ENCODE measurements around the gene VKORC1.

VKORC1 gene

DNA sequence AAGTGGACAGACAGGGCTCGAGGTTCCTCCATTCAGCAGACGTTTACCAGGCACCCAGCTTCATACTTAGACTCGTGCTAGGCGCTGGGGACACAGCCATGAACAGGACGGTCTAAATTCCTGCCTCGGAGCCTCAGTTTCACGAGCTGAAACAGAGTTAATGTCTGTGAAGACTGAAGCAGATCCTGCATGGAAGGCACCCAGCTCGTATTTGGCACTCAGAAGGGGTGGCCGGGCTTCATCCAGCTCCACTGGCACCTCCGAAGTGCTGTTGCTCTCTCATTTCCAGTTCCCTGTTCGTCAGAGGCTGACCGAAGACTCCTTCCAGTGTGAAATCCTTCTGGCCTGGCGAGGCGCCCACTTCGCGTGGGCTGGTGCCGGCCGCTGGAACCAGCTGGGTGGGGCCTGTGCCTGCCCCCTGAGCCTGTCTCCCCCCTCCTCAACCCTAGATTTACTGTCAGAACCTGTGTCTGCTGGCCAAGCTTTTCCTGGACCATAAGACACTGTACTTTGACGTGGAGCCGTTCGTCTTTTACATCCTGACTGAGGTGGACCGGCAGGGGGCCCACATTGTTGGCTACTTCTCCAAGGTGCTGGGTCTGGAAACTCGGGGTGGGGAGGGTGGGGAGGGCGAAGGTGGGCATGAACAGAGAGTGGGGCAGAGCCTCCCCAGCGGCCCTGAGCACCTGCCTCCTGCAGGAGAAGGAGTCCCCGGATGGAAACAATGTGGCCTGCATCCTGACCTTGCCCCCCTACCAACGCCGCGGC, 35.2 kb upstream of the VKORC1 start:
- no peak for DNase-seq

DNA sequence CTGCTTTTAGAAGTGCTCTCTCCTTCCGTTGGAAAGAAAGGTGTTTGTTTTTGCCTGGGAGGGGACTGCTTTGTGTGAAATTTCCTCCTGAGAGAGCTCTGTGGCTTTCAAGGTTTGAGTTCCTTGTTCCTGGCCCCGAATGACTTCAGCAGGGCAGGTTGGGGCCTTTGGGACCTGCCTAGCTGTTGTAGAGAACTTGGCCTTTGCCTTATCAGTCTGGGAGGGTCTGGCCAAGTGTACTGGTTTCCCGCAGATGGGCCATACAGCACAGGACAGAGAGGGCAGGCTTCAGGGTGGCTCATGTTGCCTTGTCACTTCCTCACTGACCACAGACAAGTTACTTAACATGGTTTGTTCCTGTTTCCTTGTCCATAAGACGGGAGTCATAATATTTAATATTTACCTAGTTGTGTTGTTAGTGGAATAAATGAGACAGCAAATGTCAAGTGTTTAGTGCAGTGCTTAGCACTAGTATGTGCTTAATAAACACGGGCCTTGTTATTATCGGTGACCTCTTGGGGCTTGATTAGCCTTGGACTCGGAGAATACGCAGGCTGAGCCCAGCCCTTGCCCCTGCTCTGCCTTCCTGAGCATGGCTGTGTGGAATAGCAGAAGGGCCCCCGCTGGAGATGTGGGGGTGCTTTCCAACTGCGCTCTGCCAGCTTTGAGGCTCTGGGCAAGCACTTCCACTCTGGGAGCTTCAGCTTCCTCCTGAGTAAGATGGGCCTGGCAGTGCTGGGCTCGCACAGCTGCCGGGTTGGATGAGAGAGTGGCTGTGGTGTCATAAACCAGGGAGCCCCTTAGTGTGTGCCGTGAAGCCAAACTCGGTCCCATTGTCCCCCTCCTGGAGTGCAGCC, 34.3 kb upstream of the VKORC1 start:
- DNase-seq, result no peak

DNA sequence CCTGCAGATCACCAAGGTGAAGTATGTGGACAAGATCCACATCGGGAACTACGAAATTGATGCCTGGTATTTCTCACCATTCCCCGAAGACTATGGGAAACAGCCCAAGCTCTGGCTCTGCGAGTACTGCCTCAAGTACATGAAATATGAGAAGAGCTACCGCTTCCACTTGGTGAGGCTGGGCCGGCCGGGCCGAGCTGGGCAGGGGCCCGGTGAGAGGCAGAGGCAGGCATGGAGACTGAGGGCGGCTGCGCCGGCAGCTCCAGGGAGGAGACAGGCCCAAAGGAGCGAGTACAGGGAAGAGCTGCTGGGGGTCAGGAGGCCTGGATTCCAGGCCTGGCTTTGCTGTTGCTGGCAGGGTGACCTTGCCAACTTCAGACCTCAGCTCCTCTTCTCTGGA, 32.6 kb upstream of the VKORC1 start:
- no peak for DNase-seq

DNA sequence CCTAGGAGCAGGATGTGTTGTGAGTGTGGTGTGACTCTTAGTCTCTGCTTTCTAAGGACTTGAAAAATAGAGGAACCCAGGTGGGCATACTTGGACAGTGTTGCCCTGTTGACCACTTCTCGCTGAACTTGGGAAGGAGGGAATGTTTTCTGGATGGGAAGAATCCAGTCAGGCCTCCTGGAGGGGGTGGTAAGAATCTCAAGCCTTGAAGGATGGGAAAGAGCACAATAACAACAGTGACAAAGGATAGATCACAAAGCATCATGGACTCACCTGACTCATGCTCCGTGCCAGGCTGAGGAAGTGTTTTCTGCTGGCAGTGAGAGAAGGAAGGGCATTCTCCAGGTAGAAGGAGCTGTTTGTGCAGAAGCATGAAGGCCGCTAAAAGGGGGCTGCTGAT, 31.2 kb upstream of the VKORC1 start:
- no peak for DNase-seq

DNA sequence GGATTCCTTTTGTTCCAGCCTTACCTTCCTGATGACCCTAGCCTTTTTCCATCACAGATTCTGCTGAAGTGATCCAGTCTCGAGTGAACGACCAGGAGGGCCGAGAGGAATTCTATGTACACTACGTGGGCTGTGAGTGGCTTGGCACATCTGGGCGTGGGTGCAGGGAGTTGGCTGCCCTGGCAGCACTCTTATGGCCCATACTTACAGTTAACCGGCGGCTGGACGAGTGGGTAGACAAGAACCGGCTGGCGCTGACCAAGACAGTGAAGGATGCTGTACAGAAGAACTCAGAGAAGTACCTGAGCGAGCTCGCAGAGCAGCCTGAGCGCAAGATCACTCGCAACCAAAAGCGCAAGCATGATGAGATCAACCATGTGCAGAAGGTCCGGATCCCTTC, 25.5 kb upstream of the VKORC1 start:
- no peak for DNase-seq

DNA sequence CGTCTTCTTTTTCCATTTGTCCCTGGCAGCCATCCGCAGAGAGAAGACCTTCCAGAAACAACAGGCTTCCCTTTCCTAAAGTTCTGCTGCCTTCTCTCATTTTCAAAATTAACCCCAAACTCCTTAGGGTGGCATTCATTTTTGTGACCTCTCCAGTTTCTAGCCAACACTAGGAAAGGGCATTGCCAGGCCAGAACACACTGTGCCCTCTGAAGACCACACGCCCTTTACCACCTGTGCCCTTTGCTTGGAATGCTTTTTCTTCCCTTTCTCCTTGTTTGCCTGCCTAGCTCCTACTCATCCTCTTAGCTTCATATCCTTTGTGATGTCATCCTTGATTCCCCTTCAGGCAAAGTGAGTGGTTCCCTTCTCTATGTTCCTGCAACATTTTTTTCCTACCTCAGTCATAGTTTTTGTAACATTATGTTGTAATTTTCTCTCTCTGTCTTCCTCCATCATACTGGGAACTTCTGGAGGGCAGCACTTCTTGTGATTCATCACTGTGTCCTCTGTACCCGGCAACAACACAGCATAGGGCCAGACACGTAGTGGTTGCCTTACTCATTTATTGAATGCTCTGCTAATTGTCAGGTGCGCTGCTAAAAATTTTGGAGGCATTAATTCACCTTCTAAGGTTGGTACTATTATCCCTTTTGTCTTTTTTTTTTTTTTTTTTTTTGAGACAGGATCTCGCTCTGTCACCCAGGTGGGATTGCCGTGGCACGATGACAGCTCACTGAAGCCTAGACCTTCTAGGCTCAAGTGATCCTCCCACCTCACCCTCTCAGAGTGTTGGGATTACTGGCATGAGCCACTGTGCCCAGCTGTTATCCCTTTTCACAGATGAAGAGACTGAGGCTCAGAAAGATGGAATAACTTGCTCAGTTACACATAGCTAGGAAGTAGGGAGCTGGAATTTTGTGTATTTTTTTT, 23.9 kb upstream of the VKORC1 start:
- DNase-seq, result no peak

DNA sequence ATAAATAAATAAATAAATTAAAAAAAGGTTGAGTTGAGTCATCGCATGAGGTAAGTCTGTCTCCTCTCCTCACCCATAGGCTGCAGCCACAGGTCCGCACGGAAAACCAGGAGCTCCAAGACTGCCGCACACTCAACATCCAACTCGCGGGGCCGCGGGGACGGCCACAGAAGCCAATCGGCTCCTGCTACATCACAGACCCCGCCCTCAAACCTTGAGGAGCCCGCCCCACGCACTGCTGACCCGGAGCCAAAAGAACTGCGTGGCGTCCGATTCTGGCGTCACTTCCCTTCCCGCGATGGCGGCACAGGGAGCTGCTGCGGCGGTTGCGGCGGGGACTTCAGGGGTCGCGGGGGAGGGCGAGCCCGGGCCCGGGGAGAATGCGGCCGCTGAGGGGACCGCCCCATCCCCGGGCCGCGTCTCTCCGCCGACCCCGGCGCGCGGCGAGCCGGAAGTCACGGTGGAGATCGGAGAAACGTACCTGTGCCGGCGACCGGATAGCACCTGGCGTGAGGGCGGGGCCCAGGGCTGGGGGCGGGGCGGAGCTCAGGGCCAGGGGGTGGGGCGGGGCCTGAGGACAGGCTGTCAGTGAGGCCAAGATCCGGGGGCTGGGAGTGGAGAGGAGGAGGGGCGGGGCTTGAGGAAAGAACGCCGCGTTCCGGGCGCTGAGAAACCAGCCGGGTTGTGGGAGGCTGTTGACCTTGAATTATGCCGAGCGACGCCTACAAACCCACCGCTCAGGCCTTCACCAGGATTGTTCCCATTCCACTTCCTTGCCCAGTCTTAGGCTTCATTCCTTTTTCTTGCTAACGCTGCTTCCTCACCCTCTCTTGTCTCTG, 23.0 kb upstream of the VKORC1 start, which contains the start of gene KAT8:
TSS of gene KAT8 (plus strand) at position 281 of the 839 bp plus-strand sequence. CDS start at position 299, 18 bp downstream.
- DNase-seq, result peak; percentile 86

DNA sequence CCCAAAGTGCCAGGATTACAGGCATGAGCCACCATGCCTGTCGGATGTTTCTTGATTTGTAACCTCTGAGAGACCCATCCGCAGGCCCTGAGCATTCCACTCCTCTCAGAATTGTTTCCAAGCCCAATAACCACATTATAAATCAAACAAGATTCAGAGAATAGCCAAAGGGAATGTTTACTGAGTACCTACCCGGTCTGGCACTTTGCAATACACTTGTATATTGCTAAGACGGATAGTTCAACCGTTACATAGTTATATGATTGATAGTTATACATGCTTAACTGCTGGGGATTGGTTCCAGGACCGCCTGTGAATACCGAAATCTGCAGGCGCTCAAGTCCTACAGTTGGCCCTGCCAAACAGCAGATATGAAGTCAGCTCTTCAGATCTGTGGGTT, 19.9 kb upstream of the VKORC1 start:
- DNase-seq, result no peak

DNA sequence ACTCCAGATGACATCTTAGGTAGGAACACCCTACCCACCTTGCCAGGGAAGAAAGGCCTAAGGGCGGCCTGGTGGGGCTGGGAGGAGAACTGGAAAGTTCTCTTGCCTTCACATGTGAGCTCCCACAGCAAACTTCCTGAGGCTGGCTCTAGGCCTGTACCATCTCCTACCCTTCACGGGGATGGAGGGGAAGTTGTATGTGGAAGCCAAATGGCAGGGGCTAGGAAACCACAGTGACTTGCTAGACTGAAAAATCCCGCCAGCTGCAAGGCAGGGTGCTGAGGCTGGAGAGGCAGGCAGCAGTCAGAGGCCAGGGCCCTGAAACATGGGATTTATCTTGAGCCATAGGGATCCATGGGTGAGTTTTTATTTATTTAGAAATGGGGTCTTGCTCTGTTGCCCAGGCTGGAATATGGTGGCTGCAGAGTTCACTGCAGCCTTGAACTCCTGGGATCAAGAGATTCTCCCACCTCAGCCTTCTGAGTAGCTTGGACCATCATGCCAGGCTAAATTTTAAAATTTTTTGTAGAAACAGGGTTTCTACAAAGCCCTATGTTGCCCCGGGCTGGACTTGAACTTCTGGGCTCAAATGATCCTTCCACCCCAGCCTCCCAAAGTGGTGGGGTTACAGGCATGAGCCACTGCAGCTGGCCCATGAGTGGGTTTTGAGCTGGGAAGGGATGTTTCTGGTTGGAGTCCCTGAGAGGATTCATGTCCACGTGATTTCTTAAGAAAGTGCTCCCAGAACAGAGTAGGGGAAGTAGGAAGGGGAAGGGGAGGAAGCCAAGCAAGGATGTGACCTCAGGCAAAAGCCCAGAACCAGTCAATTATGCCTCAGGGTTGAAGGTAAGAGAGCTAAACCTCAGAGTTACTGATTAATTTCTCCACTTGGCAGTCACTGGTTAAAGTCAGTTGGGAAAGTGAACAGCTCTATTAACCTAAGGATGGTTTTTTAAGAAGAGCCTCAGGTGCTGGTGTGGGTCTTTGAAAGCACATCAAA, 18.8 kb upstream of the VKORC1 start:
- DNase-seq, result no peak

DNA sequence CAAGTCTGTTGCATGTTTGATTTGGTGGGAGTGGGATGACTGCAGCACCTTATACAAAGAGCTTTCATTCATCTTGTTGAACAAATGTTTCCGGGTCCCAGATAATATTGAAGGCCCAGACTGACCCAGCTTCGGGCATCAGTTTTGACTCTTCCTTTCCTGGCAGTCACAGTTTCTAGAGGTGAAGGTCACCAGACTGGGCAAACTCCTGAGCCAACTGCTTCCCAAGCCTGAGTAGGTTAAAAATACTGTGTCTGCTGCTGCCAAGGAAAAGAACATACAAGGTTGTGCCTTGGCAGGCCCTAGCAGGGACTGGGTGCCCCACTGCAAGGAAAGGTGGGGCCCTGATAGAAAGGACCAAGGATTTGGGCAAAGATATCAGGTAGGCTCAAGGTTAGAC, 18.1 kb upstream of the VKORC1 start:
- DNase-seq, result no peak

DNA sequence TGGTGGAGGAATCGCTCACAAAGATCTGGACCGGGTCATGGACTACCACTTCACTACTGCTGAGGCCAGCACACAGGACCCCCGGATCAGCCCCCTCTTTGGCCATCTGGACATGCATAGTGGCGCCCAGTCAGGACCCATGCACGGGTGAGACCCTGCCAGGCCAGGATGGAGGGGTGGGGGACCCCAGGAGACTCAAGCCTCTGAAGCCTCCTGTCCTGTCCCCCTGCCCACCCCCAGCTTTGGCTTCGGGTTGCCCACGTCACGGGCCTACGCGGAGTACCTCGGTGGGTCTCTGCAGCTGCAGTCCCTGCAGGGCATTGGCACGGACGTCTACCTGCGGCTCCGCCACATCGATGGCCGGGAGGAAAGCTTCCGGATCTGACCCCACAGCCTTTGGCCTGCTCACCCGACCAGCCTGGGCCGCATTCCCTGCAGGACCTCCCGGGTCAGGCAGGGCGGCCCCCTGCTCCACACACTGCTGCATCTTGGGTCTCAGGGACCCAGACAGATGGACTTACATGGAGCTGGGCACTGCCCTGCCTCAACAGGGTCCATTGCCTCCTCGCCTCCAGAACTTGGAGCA, 17.4 kb upstream of the VKORC1 start:
- DNase-seq, result no peak

DNA sequence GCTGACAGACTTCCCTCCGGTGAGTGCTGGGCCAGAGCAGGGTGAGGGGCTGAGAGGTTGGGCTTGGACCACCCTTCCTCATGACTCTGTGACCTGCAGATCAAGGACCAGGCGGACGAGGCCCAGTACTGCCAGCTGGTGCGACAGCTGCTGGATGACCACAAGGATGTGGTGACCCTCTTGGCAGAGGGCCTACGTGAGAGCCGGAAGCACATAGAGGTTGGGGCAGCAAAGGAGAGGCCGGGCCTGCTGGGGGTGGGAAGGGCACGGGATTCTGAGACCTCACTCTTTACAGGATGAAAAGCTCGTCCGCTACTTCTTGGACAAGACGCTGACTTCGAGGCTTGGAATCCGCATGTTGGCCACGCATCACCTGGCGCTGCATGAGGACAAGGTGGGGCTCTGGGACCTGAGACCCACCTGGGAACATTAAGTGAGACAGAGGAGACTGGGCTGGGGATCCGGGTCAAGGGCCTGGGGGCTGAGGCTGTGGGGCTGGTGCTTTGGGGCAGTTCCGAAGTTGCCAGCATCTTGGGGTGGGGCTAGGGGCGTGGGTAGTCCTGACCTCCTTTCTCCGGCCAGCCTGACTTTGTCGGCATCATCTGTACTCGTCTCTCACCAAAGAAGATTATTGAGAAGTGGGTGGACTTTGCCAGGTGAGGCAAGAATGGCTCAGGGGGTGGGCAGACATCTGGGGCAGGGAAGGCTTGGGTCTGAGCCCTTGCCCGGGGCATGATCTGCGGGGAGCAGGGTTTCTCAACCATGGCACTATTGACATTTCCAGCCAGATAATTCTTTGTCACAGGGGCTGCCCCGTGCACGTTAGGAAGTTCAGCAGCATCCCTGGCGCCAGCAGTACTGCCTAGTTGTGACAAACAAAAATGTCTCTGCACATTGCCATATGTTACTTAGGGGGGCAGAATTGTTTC, 15.8 kb upstream of the VKORC1 start:
- no peak for DNase-seq

DNA sequence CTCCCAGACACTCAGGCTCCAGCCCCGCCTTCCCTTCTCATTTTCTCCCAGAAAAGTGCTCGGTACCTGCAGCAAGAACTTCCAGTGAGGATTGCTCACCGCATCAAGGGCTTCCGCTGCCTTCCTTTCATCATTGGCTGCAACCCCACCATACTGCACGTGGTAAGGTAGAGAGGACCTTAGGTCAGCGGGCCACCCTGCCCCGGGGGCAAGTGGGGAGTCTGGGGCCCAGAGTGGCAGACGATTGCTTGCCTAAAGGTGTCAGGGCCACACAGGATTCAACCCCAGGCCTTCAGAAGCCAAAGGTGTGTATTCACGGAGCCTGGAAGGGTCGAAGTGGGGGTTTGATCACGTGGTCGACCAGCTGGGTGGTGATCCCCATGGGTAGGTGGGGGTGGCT, 15.0 kb upstream of the VKORC1 start:
- DNase-seq, result no peak

DNA sequence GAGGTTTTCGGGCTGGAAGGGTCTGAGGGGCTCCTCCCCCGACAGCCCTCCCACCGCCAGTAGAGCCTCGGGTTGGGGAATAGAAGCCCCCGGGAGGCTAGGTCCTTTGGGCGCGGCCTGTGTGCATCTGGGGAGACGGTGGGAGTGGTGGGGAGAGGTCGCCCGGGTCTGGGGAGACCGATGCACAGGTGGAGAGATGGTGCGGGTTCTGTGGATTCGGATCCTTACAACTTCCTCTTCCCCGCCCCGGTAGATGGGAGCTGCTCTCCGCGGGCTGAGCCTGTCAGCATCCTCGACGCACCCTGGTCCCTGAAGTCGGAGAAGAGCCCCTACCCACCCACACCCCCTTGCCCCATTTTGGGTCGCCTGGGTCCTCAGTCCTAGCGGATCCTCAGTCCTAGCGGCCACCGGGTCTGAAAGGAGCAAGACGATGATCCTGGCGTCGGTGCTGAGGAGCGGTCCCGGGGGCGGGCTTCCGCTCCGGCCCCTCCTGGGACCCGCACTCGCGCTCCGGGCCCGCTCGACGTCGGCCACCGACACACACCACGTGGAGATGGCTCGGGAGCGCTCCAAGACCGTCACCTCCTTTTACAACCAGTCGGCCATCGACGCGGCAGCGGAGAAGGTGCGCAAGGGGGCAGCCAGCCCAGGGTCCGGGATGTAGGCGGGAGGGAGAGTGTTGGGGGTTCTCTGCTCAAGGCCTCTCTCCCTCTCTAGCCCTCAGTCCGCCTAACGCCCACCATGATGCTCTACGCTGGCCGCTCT, 14.4 kb upstream of the VKORC1 start:
- DNase-seq, result no peak

DNA sequence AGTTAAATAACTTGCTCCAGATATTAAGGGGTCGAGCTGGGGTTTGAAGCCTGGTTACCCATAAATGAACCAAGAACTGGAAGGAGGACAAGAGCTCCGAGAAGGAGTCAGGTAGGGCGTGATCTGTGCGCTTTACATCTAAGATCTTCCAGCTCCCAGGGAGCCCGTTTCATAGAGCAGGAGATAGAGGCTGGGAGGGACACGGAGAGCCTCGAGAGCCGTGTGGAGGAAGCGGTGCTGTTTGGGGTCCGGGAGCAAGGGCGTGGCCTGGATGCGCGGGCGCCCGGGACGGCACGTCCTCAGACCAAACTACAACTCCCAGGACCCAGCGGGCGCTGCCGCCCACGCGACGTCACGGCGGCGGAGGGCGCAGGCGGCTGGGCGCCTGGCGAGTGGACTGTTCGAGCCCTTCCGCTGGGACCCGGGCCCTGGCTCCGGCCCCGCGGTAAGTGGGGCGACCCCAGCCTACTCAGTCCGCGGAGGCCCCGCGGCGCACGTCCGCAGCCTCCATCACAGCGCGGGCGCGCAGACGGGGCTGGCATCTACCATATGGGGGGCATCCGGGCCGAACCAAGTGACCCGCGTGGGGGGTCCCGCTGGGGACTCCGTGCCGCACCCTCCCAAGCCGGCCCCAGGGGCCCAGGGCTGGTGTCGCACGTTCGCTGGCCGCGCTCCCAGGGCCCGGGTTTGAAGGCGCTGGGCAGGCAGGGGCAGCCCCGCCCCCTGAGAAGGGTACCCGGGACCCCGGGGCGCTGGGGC, 13.6 kb upstream of the VKORC1 start, which contains the start of gene BCKDK:
TSS of gene BCKDK (plus strand) at position 352 of the 759 bp plus-strand sequence. CDS start 838 bp downstream, outside the sequence.
- DNase-seq, result no peak

DNA sequence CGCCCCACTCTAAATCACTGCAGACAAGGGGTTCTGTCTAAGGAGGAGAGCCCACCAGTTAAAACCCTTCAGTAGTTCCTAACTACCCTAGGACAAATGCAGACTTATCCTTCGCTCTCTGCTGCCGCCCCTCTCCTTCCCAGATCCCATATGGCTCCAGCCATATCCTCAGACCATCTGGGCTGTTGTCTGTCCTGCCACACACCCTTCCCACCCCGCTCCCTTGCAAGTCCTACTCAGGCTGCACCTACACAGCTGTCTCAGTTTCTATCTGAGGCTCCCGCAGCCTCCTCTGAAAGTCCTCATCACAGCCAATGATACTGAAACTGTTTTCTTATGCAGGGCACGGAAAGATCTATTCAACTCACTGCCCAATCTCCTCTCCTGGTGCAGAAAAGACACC, 12.9 kb upstream of the VKORC1 start:
- DNase-seq, result no peak
